Stimulated activated CD4-positive, alpha-beta T cell treated with anti-CD3 and anti-CD28 coated beads, Interleukin-4, amount 100 ng/mL, for 24 hours (primary cell): ENCODE data around the gene CHIC2.

Source experiments
- DNase-seq: peaks from one replicate; pipeline ENCODE4 v3.0.0-alpha.2; 2020

The CHIC2 gene

GRCh38 chr4:54092405-54093323 lies 28.3 kb upstream of the CHIC2 start:
- no peak for DNase-seq

- DNase-seq: peak; percentile 80
These were observed 27.4 kb upstream of the CHIC2 start for GRCh38 chr4:54091637-54092404.

- no peak for DNase-seq
These were observed 26.6 kb upstream of the CHIC2 start for GRCh38 chr4:54090804-54091623.

DNA sequence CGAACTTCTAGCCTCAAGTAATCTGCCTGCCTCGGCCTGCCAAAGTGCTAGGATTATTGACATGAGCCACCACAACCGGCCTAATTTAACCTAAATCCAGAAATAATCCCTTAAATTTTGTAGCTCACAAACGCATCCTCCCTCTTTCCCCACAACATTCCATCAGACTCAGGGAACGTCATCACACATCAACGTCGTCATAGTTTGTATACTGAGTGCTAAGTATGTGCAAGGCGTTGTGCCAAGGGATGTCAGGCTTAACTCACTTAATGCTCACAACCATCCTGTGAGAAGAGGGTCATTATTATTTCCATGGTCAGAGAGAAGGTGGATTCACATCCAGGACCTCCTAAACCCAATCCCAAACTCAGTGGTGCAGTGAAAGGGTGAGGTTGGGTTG lies 26.0 kb upstream of the CHIC2 start:
- no peak for DNase-seq

GRCh38 chr4:54089875-54090274 lies 25.5 kb upstream of the CHIC2 start:
- no peak for DNase-seq

- no peak for DNase-seq
These were observed 20.9 kb upstream of the CHIC2 start for GRCh38 chr4:54085284-54085683.

GRCh38 chr4:54082168-54082567 lies 17.8 kb upstream of the CHIC2 start:
- DNase-seq: no peak

DNA sequence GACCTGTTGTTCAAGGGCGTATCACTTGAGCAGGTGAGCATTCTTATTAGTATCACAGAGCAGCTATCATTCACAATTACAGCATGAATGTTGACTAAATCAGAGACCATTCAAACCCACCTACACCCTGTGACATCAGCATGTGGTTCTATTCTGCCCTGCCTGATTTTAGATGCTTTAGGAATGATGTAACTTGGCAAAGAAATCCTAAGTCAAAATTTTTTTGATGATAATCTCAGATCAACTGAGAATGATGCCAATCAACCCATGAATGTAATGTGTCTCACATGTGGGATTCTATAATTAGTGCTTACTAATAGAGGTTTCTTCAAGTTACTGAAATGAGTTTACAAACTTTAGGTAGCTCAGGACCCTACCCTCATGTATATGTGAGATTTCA lies 13.4 kb upstream of the CHIC2 start:
- no peak for DNase-seq

- DNase-seq: no peak
These were observed 12.3 kb upstream of the CHIC2 start for GRCh38 chr4:54076673-54077072.

DNA sequence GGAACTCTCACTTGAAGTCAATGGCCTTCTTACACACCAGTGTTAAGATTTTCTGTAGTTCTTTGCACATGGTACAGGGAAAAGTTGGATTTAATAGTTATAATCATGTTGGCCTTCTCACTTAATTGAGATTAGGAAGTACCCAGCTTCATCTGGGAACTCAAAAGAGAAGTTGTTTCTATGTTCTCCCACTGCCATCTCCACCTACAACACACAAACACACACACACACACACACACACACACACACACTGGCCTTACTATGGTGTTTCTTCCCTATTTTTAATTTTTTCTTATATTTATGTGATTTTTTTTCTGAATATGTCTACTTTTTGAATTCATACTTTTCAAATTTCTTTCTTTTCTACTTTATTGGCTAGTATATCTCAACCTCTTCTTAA lies 10.0 kb upstream of the CHIC2 start:
- DNase-seq: no peak

- DNase-seq: no peak
These were observed 9.0 kb upstream of the CHIC2 start for GRCh38 chr4:54073271-54073880.

GRCh38 chr4:54067166-54067565 lies 2.8 kb upstream of the CHIC2 start:
- no peak for DNase-seq

DNA sequence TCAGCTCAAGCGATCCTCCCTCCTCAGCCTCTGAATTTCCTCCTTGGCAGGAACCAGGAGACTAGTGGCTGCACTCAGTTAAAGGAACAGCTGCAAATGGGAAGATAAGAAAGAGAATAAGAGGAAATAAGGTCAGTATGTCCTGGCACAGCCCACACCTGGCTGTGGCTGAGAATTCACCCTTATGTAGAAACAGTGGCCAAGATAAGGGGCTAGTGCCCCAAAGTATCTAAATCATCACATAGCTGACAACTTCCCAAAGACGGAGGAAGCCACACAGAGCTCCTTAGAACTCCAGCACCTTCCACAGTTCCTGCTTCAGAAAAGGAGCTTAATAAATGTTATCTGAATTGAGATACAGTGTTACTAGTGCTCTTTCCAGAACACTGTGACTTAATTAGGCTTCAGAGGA lies 2.3 kb upstream of the CHIC2 start:
- DNase-seq: no peak

DNA sequence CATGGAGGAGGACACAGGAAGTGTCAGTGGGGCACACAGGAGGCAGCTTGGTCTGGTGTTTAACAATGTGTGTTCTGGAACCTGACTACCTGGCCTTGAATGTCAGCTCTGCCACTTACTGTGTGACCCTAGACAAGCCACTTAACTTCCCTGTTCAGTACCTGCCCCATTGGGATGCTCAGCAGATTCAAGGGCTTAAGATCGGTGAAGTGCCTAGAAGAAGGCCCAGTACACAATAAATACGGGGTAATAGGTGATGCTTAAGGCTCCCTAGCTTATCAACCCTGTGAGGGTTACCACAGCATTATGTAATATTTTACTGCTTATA lies 1.6 kb upstream of the CHIC2 start:
- no peak for DNase-seq

GRCh38 chr4:54065282-54066087 lies 1.1 kb upstream of the CHIC2 start:
- no peak for DNase-seq

DNA sequence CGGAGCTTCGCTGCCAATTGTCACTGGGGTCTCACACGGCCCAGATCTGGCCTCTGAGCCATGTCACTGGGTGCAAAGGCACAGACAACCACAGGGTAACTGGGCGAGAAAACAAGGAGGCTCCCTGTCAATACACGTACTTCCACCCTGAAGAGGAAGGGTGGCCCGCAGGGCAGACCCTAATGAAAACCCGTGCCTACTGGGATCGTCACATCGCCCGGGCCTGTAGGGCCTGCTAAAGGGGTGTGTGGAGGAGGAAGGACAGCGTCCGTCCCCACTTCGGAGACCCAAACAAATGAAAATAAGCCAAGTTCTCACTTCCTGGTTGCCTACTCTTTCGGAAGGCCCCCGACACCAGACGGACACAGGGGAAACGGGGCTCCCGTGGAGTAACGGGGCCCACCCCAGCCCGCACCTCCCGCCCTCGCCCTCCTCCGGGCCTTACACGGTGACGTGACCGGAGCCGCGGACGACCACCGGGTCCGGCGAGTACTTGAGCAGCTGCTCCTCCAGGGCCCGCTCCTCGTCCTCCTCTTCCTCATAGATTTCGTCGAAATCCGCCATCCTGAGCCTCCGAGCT lies 578 bp downstream of the CHIC2 start:
- peak; percentile 32 for DNase-seq

GRCh38 chr4:54063229-54063628 lies 1.2 kb downstream of the CHIC2 start:
- DNase-seq: peak; percentile 22

DNA sequence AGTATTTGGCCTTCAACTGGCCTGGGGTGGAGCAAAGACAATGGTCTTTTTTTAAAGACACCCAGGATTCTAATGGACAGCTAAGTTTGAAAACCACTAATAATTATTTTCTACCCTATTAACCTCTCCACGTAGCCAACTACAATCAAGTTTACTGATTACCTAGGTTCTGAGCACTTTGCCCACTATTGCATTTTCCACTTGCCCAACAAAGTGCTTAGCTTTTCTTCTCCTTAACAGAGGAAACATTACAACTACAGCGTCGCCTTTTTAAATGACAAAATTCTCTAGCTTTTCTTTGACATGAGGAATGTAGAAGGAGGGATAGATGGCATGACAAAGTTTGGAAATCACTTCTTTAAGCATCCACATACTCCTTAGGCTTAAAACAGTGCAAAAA lies 2.0 kb downstream of the CHIC2 start:
- no peak for DNase-seq

GRCh38 chr4:54061873-54062272 lies 2.5 kb downstream of the CHIC2 start:
- DNase-seq: no peak

DNA sequence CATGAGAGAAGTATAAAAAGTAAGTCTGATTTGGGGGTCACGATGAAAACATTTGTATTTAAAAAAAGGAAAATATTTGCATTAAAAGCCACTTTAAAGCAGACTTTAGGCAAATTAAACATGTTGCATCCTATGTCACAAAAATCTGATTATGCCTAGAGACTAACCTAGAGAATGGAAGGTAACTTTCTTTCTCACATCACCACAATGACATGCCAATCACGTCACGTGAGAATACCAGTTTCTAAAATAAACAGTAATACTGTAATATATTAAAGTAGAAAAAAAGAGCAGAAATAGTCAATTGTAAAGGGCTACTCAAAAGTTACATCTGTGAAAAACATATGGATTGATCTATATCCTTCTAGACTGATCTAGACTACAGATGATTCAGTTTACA lies 3.3 kb downstream of the CHIC2 start:
- no peak for DNase-seq

- DNase-seq: no peak
These were observed 4.3 kb downstream of the CHIC2 start for GRCh38 chr4:54060116-54060515.

DNA sequence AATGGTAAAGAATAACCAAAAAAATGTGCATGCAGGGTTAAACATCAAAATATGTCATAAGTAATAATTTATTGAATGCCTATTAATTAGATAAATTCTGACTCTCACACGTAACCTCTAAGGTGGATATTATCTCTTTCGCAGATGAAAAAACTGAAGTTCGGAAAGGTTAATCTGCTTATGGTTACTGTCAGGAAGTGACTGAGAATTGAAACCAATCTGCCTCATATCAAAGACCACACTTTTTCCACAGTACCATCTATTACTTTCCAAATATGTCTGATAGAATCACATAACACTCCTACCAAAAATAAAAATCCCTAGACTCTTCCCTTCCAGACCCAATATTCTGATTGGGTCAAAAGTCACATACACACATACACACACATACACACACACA lies 6.2 kb downstream of the CHIC2 start:
- DNase-seq: no peak
